ENCODE data around the gene TEAD1. TPM values are rescaled to one million over a fixed set of nuclear protein-coding genes. Genes with fewer than 3 reads are reported as not detected.

Gene TEAD1
- total and polyA plus RNA-seq, 2 experiments from 2014 or later, result 24.5 to 103 TPM

DNA sequence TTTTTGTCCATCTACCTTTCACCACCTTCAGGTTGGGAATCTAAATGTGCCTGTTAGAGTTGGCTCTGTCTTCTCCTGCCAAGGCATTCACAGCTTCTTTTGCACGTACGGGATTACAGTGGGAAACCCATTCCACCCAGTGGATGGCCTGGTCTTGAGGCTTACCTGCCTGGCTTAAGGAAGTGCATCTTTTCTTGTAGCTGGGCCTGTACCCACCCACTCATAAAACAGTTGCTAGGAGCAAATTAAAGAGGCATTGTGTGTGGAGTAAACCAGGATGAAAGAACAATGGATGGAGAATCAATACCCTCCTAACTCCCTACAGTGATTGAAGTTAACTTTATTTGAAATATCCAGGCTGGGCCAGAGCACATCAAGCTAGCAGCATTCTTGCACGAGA lies 71.6 kb downstream of the TEAD1 start:
- peaks cover 74% of the 10 kb centered on the region for H3K4me1 Mint-ChIP-seq
- H3K4me3 Mint-ChIP-seq, result no peak overlapping the region
- no peaks in the 10 kb centered on the region for H3K9me3 Mint-ChIP-seq
- peaks cover 60% of the 10 kb centered on the region for H3K4me1 ChIP-seq (ENCODE audit: insufficient read depth)
- H3K27ac ChIP-seq (ENCODE audit: low read depth), result peak overlapping the region; percentile 11
- no peaks in the 10 kb centered on the region; the same call in 2 of the 3 replicates for H3K36me3 Mint-ChIP-seq (ENCODE audit: low read depth)
- no peaks in the 10 kb centered on the region for H3K27me3 ChIP-seq (ENCODE audit: insufficient read depth)
- peaks cover 4% of the 10 kb centered on the region for H3K27me3 Mint-ChIP-seq (ENCODE audit: insufficient read depth, low read depth, poor library complexity)
- DNase-seq (ENCODE audit: low spot score), result no peak
- TF ChIP-seq POLR2AphosphoS5 (IDR thresholded peaks at IDR 0.05; ENCODE audit: low read depth), result no peak
- H2AFZ ChIP-seq, result no peak overlapping the region
- no peaks in the 10 kb centered on the region for H3F3A ChIP-seq (replicated peaks; ENCODE audit: low read depth)
- H3K27ac Mint-ChIP-seq, result no peak overlapping the region
- H3K4me3 ChIP-seq, result no peak overlapping the region
- peaks cover 96% of the 10 kb centered on the region for H3K79me2 ChIP-seq (replicated peaks; ENCODE audit: insufficient read depth)
- H3K4me2 ChIP-seq, result peak overlapping the region; percentile 49; the same call in 1 of the 2 replicates
- no peaks in the 10 kb centered on the region for H3K36me3 ChIP-seq (ENCODE audit: insufficient read depth)
- no peaks in the 10 kb centered on the region for H3K9me2 ChIP-seq (ENCODE audit: insufficient read depth)
- peaks cover 36% of the 10 kb centered on the region for H4K20me1 ChIP-seq (replicated peaks; ENCODE audit: insufficient read depth)
- peak; percentile 5; the same call in 2 of the 3 replicates for ATAC-seq

DNA sequence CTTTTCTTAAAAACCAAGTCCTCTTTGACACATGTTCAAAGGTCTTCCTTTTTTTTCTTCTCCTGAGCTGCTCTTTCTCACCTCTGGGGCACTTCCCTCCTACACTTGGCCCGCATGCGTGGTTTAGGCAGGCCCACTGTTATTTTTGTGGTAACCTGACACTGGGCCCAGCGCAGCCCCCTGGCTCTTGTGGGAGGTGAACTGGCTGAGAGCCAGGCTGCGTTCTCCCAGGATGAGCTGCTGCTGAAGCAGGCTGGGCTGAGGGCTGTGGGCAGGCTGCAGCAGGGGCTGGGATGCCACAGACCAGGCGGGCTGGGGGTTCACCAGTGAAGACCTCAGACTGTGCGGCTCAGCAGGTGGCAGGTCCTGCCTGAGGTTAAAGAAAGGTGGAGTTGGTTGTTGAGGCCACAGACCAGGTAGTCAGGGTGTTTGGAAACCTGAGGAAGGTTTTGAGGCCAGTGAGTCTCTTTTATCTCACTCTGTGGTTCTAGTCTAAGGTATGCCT lies 72.4 kb downstream of the TEAD1 start:
- Mint-ChIP-seq H3K4me3 (peak overlapping the region; percentile 19; the same call in 2 of the 3 replicates), H3K36me3 (ENCODE audit: low read depth) (no peaks in the 10 kb centered on the region), H3K4me1 (peaks cover 75% of the 10 kb centered on the region), H3K27me3 (ENCODE audit: insufficient read depth, low read depth, poor library complexity) (peaks cover 4% of the 10 kb centered on the region), H3K27ac (peak overlapping the region; percentile 90), H3K9me3 (no peaks in the 10 kb centered on the region)
- peak overlapping the region; percentile 33; the same call in 1 of the 2 replicates for H3K4me2 ChIP-seq
- no peaks in the 10 kb centered on the region for H3K9me2 ChIP-seq (ENCODE audit: insufficient read depth)
- peaks cover 42% of the 10 kb centered on the region for H4K20me1 ChIP-seq (replicated peaks; ENCODE audit: insufficient read depth)
- DNase-seq (ENCODE audit: low spot score), result peak; percentile 95
- TF ChIP-seq REST (IDR thresholded peaks at IDR 0.05; ENCODE audit: unreplicated experiment) (no peak), CTCF (conservative IDR thresholded peaks at IDR 0.05; ENCODE audit: low read depth in 2 of 2) (no peak)
- ATAC-seq, result peak; percentile 97
- peaks cover 69% of the 10 kb centered on the region for H3K4me1 ChIP-seq (ENCODE audit: insufficient read depth)
- H3K36me3 ChIP-seq (ENCODE audit: insufficient read depth), result no peaks in the 10 kb centered on the region
- no peak overlapping the region for H2AFZ ChIP-seq
- H3K4me3 ChIP-seq, result no peak overlapping the region
- H3K27ac ChIP-seq (ENCODE audit: low read depth), result no peak overlapping the region; the same call in 1 of the 2 replicates
- no peaks in the 10 kb centered on the region for H3K27me3 ChIP-seq (ENCODE audit: insufficient read depth)
- H3K79me2 ChIP-seq (replicated peaks; ENCODE audit: insufficient read depth), result peaks cover 96% of the 10 kb centered on the region
- H3F3A ChIP-seq (replicated peaks; ENCODE audit: low read depth), result no peaks in the 10 kb centered on the region

DNA sequence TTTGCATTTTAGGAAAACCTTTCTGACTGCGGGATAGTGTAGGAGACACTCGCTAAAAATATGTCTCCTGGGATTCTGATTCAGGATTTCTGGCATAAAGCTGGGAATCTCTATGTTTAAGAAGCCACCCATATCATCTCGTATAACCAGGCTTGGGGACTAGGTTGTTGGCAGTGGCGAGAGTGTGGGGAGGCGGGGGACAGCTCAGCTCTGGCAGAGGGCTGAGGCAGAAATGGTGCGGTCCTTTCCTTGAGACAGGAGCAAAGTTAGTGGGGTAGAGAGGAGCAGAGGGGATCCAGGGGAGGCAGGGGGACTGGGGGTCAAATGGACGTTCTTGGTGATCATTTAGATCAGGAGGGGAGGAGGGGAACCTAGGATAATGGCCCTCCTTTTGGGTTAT lies 74.3 kb downstream of the TEAD1 start:
- Histone ChIP-seq H3K4me3 (no peak overlapping the region), H3K4me2 (no peak overlapping the region), H3F3A (replicated peaks; ENCODE audit: low read depth) (no peaks in the 10 kb centered on the region), H4K20me1 (replicated peaks; ENCODE audit: insufficient read depth) (peaks cover 41% of the 10 kb centered on the region), H3K36me3 (ENCODE audit: insufficient read depth) (no peaks in the 10 kb centered on the region), H3K9me2 (ENCODE audit: insufficient read depth) (no peaks in the 10 kb centered on the region), H2AFZ (no peak overlapping the region), H3K27ac (ENCODE audit: low read depth) (no peak overlapping the region; the same call in 1 of the 2 replicates), H3K79me2 (replicated peaks; ENCODE audit: insufficient read depth) (peaks cover 96% of the 10 kb centered on the region), H3K27me3 (ENCODE audit: insufficient read depth) (no peaks in the 10 kb centered on the region), H3K4me1 (ENCODE audit: insufficient read depth) (peaks cover 79% of the 10 kb centered on the region)
- ATAC-seq (no peak), DNase-seq (ENCODE audit: low spot score) (no peak)
- Mint-ChIP-seq H3K9me3 (no peaks in the 10 kb centered on the region), H3K4me3 (no peak overlapping the region), H3K27ac (peak overlapping the region; percentile 73; the same call in 1 of the 2 replicates), H3K36me3 (ENCODE audit: low read depth) (no peaks in the 10 kb centered on the region), H3K4me1 (peaks cover 83% of the 10 kb centered on the region), H3K27me3 (ENCODE audit: insufficient read depth, low read depth, poor library complexity) (peaks cover 4% of the 10 kb centered on the region)
- TF ChIP-seq REST (IDR thresholded peaks at IDR 0.05; ENCODE audit: unreplicated experiment) (no peak), STAT1 (IDR thresholded peaks at IDR 0.05; ENCODE audit: unreplicated experiment) (no peak), EZH2 (IDR thresholded peaks at IDR 0.05; ENCODE audit: low read depth, unreplicated experiment) (no peak)
